Measurements from ENCODE around the gene ADAM17. TPM values are rescaled to one million over a fixed set of nuclear protein-coding genes. Genes with fewer than 3 reads are reported as not detected.

The ADAM17 gene
- total and polyA plus RNA-seq, 4 donors = 3.3 to 14.1 (median 7.9) TPM

DNA sequence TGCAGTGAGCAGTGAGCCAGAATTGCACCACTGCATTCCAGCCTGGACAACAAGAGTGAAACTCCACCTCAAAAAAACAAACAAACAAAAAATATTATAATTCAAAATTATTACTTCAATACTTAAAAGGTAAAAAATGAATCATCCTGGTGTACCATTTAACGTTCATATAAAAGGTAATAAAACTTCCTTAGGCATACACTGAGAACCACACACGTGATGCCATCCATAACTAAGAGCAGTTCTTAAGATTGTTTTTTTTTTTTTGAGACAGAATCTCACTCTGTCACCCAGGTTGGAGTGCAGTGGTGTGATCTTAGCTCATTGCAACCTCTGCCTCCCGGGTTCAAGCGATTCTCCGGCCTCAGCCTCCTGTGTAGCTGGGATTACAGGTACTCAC lies 45.8 kb upstream of the ADAM17 start:
- Histone ChIP-seq H3K4me1 (ENCODE audit: control insufficient read depth in 4 of 4, insufficient read depth in 4 of 4, low read length in 3 of 4) (no peaks in the 10 kb centered on the region), H3K36me3 (ENCODE audit: control insufficient read depth in 4 of 4, insufficient read depth in 3 of 4, low read depth in 1 of 4, low read length in 3 of 4) (peaks cover 0 to 13% (median 11%) of the 10 kb centered on the region in 4 donors), H3K9ac (ENCODE audit: low read depth in 1 of 2, low read length in 2 of 2) (no peak overlapping the region), H3K27ac (ENCODE audit: low read depth in 1 of 2, low read length in 2 of 2) (no peak overlapping the region), H3K4me3 (ENCODE audit: low read depth in 1 of 3, low read length in 3 of 3) (no peak overlapping the region), H3K27me3 (ENCODE audit: control insufficient read depth in 4 of 4, insufficient read depth in 4 of 4, low read length in 3 of 4) (no peaks in the 10 kb centered on the region), H3K9me3 (ENCODE audit: control insufficient read depth in 4 of 4, low read length in 3 of 4) (peaks cover 1 to 12% (median 6%) of the 10 kb centered on the region in 4 donors)
- TF ChIP-seq EGR1 (IDR thresholded peaks at IDR 0.05; ENCODE audit: low read depth in 2 of 2) (no peak), HNF4G (IDR thresholded peaks at IDR 0.05) (no peak), JUND (IDR thresholded peaks at IDR 0.05) (no peak), FOXA1 (IDR thresholded peaks at IDR 0.05) (no peak), RXRA (IDR thresholded peaks at IDR 0.05) (no peak), TAF1 (conservative IDR thresholded peaks at IDR 0.05) (no peak), GABPA (IDR thresholded peaks at IDR 0.05 in 1 of 2, conservative IDR thresholded peaks at IDR 0.05 in 1 of 2) (no peak), HNF4A (conservative IDR thresholded peaks at IDR 0.05) (no peak), YY1 (IDR thresholded peaks at IDR 0.05) (no peak), RAD21 (IDR thresholded peaks at IDR 0.05) (no peak), SP1 (IDR thresholded peaks at IDR 0.05) (no peak), FOXA2 (IDR thresholded peaks at IDR 0.05) (no peak), NR2F2 (IDR thresholded peaks at IDR 0.05) (no peak)
- TF ChIP-seq, protein P1, sequence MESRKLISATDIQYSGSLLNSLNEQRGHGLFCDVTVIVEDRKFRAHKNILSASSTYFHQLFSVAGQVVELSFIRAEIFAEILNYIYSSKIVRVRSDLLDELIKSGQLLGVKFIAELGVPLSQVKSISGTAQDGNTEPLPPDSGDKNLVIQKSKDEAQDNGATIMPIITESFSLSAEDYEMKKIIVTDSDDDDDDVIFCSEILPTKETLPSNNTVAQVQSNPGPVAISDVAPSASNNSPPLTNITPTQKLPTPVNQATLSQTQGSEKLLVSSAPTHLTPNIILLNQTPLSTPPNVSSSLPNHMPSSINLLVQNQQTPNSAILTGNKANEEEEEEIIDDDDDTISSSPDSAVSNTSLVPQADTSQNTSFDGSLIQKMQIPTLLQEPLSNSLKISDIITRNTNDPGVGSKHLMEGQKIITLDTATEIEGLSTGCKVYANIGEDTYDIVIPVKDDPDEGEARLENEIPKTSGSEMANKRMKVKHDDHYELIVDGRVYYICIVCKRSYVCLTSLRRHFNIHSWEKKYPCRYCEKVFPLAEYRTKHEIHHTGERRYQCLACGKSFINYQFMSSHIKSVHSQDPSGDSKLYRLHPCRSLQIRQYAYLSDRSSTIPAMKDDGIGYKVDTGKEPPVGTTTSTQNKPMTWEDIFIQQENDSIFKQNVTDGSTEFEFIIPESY (IDR thresholded peaks at IDR 0.05) = no peak
- TF ChIP-seq, protein P2, sequence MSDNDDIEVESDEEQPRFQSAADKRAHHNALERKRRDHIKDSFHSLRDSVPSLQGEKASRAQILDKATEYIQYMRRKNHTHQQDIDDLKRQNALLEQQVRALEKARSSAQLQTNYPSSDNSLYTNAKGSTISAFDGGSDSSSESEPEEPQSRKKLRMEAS (IDR thresholded peaks at IDR 0.05) = no peak
- TF ChIP-seq, protein P3, sequence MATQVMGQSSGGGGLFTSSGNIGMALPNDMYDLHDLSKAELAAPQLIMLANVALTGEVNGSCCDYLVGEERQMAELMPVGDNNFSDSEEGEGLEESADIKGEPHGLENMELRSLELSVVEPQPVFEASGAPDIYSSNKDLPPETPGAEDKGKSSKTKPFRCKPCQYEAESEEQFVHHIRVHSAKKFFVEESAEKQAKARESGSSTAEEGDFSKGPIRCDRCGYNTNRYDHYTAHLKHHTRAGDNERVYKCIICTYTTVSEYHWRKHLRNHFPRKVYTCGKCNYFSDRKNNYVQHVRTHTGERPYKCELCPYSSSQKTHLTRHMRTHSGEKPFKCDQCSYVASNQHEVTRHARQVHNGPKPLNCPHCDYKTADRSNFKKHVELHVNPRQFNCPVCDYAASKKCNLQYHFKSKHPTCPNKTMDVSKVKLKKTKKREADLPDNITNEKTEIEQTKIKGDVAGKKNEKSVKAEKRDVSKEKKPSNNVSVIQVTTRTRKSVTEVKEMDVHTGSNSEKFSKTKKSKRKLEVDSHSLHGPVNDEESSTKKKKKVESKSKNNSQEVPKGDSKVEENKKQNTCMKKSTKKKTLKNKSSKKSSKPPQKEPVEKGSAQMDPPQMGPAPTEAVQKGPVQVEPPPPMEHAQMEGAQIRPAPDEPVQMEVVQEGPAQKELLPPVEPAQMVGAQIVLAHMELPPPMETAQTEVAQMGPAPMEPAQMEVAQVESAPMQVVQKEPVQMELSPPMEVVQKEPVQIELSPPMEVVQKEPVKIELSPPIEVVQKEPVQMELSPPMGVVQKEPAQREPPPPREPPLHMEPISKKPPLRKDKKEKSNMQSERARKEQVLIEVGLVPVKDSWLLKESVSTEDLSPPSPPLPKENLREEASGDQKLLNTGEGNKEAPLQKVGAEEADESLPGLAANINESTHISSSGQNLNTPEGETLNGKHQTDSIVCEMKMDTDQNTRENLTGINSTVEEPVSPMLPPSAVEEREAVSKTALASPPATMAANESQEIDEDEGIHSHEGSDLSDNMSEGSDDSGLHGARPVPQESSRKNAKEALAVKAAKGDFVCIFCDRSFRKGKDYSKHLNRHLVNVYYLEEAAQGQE (IDR thresholded peaks at IDR 0.05) = no peak
- TF ChIP-seq, protein P4, sequence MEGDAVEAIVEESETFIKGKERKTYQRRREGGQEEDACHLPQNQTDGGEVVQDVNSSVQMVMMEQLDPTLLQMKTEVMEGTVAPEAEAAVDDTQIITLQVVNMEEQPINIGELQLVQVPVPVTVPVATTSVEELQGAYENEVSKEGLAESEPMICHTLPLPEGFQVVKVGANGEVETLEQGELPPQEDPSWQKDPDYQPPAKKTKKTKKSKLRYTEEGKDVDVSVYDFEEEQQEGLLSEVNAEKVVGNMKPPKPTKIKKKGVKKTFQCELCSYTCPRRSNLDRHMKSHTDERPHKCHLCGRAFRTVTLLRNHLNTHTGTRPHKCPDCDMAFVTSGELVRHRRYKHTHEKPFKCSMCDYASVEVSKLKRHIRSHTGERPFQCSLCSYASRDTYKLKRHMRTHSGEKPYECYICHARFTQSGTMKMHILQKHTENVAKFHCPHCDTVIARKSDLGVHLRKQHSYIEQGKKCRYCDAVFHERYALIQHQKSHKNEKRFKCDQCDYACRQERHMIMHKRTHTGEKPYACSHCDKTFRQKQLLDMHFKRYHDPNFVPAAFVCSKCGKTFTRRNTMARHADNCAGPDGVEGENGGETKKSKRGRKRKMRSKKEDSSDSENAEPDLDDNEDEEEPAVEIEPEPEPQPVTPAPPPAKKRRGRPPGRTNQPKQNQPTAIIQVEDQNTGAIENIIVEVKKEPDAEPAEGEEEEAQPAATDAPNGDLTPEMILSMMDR (IDR thresholded peaks at IDR 0.05; ENCODE audit: low read depth, low read length, missing input control) = no peak
- TF ChIP-seq, protein P5, sequence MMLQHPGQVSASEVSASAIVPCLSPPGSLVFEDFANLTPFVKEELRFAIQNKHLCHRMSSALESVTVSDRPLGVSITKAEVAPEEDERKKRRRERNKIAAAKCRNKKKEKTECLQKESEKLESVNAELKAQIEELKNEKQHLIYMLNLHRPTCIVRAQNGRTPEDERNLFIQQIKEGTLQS (IDR thresholded peaks at IDR 0.05) = no peak
- 96% methylated on average over 5 of the region's 5 CpGs for WGBS
- no peak for DNase-seq (ENCODE audit: low spot score)

Measured in liver (tissue), 9 donors.